ENCODE measurements around the gene CPE.

DNA sequence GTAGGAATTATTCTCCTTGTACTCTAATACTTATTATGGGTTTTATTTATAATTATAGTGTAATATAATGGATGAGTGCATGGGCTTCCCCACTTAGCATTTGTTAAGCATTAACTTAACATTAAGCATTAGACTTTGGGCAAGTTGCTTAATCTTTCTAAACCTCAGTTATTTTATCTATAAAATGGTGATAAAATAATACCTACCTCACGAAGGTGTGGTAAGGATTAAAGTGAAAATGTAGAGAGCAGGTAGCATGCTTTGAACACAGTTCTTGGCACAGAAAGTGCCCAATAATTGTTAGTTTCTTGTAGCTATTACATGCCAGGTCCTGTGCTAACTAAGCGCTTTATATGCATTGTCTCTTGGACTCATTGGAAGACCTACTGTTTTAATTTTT, 48.7 kb upstream of the CPE start:
- TF ChIP-seq POLR2AphosphoS5 (IDR thresholded peaks at IDR 0.05) = no peak
- TF ChIP-seq POLR2A (IDR thresholded peaks at IDR 0.05) = no peak

Measured in prostate gland (tissue), 1 donor.